Neuronal stem cell (in vitro differentiated cells): ENCODE measurements around the gene ALLC.

ENCODE experiments used
- DNase-seq: peaks from one replicate; pipeline ENCODE4 v3.0.0-alpha.2; 2013; ENCODE audit warnings: low spot score
- H2AFZ ChIP-seq: one replicate; pipeline ENCODE4 v1.6.1; 2013; ENCODE audit warnings: mild to moderate bottlenecking, low read length, inconsistent platforms
- H2AK5ac ChIP-seq: 2 replicates; pipeline ENCODE4 v1.6.1; 2013; ENCODE audit warnings: low read depth, mild to moderate bottlenecking, inconsistent platforms, low read length, moderate library complexity, mixed read lengths
- H2BK120ac ChIP-seq: 2 replicates; pipeline ENCODE4 v1.6.1; 2013; ENCODE audit warnings: low read depth, mild to moderate bottlenecking, inconsistent platforms, low read length, moderate library complexity, mixed read lengths
- H2BK12ac ChIP-seq: one replicate; pipeline ENCODE4 v1.6.1; 2013; ENCODE audit warnings: low read length, inconsistent platforms
- H2BK15ac ChIP-seq: 2 replicates; pipeline ENCODE4 v1.6.1; 2013; ENCODE audit warnings: mild to moderate bottlenecking, low read length, inconsistent platforms, mixed read lengths
- H2BK5ac ChIP-seq: one replicate; pipeline ENCODE4 v1.6.1; 2013; ENCODE audit warnings: inconsistent platforms, mild to moderate bottlenecking, low read length, moderate library complexity
- H3K14ac ChIP-seq: one replicate; pipeline ENCODE4 v1.6.1; 2013; ENCODE audit warnings: low read length, inconsistent platforms
- H3K18ac ChIP-seq: 2 replicates; pipeline ENCODE4 v1.6.1; 2013; ENCODE audit warnings: low read length, inconsistent platforms
- H3K23ac ChIP-seq: 2 replicates; pipeline ENCODE4 v1.6.1; 2013; ENCODE audit warnings: low read depth, mild to moderate bottlenecking, mixed read lengths, low read length, inconsistent platforms; ENCODE audit not compliant: poor library complexity
- H3K27ac ChIP-seq: replicated peaks from 3 replicates; pipeline ENCODE4 v1.5.1; 2013; ENCODE audit warnings: low read length, inconsistent platforms
- H3K27me3 ChIP-seq, 3 experiments: 2 replicates each; pipeline ENCODE4 v1.6.1; 2013; ENCODE audit warnings: low read length in 3 of 3, mild to moderate bottlenecking in 2 of 3, inconsistent platforms in 1 of 3, low read depth in 1 of 3, mixed read lengths in 1 of 3, moderate library complexity in 1 of 3; ENCODE audit not compliant: control insufficient read depth in 3 of 3, insufficient read depth in 3 of 3
- H3K36me3 ChIP-seq, 2 donors: replicated peaks in 1 of 2; 2 replicates each; pipeline ENCODE4 v1.6.1; 2013; ENCODE audit warnings: low read length in 2 of 2; ENCODE audit not compliant: control insufficient read depth in 2 of 2, insufficient read depth in 2 of 2
- H3K4ac ChIP-seq: 2 replicates; pipeline ENCODE4 v1.6.1; 2013; ENCODE audit warnings: inconsistent platforms, mild to moderate bottlenecking, low read length, moderate library complexity
- H3K4me1 ChIP-seq, 2 donors: 1 replicate in 1 of 2; 2 replicates in 1 of 2; pipeline ENCODE4 v1.6.1; 2013; ENCODE audit warnings: low read length in 2 of 2, low read depth in 1 of 2; ENCODE audit not compliant: control insufficient read depth in 2 of 2, insufficient read depth in 1 of 2
- H3K4me2 ChIP-seq: one replicate; pipeline ENCODE4 v1.6.1; 2013; ENCODE audit warnings: mild to moderate bottlenecking, low read length, inconsistent platforms; ENCODE audit not compliant: insufficient read depth, poor library complexity, severe bottlenecking
- H3K4me3 ChIP-seq, 2 donors: 2 replicates each; pipeline ENCODE4 v1.5.1; 2013; ENCODE audit warnings: low read length in 2 of 2, mild to moderate bottlenecking in 2 of 2, inconsistent platforms in 1 of 2, moderate library complexity in 1 of 2
- H3K79me1 ChIP-seq: one replicate; pipeline ENCODE4 v1.6.1; 2013; ENCODE audit warnings: low read depth, mild to moderate bottlenecking, inconsistent platforms, low read length, moderate library complexity
- H3K9ac ChIP-seq: one replicate; pipeline ENCODE4 v1.6.1; 2013; ENCODE audit warnings: mild to moderate bottlenecking, low read depth, low read length, inconsistent platforms; ENCODE audit not compliant: poor library complexity
- H3K9me3 ChIP-seq, 2 donors: replicated peaks in 1 of 2; 2 replicates each; pipeline versions ENCODE3 to v1.6.1; 2013; ENCODE audit warnings: low read length in 2 of 2, mild to moderate bottlenecking in 2 of 2, inconsistent platforms in 1 of 2, low read depth in 1 of 2, mixed read lengths in 1 of 2, moderate library complexity in 1 of 2; ENCODE audit not compliant: control insufficient read depth in 2 of 2, insufficient read depth in 1 of 2
- H4K8ac ChIP-seq: one replicate; pipeline ENCODE4 v1.6.1; 2013; ENCODE audit warnings: low read depth, mild to moderate bottlenecking, inconsistent platforms, low read length, moderate library complexity
- H4K91ac ChIP-seq: one replicate; pipeline ENCODE4 v1.6.1; 2013; ENCODE audit warnings: low read length, low read depth, mild to moderate bottlenecking, inconsistent platforms; ENCODE audit not compliant: poor library complexity
- WGBS, 2 donors: extraction: QIAGEN DNeasy Blood & Tissue Kit; methylation state at CpG; one replicate each; pipeline ENCODE4 v1.1.7; 2013; ENCODE audit warnings: missing lambda C conversion rate in 2 of 2, mixed read lengths in 1 of 2; ENCODE audit not compliant: insufficient read length in 2 of 2, insufficient replicate concordance in 1 of 2; ENCODE audit errors: extremely low coverage in 2 of 2; 5-methylcytosine and 5-hydroxymethylcytosine counted together

The ALLC gene

GRCh38 chr2:3637692-3638455 lies 20.1 kb upstream of the ALLC start:
- Histone ChIP-seq H4K8ac (no peak overlapping the region), H3K18ac (peak overlapping the region; percentile 33), H3K4ac (no peak overlapping the region), H2AK5ac (peak overlapping the region; percentile 10), H2BK120ac (no peak overlapping the region), H3K27ac (no peak overlapping the region), H3K79me1 (peaks cover 1% of the 10 kb centered on the region), H3K14ac (no peak overlapping the region), H3K4me3 (no peak overlapping the region), H3K4me2 (no peak overlapping the region), H3K23ac (peak overlapping the region; percentile 10), H3K27me3 (peaks cover 0 to 16% (median 0%) of the 10 kb centered on the region in 3 experiments), H2BK5ac (no peak overlapping the region), H2AFZ (no peak overlapping the region), H3K4me1 (no peaks in the 10 kb centered on the region), H4K91ac (no peak overlapping the region), H2BK12ac (no peak overlapping the region), H3K9me3 (no peaks in the 10 kb centered on the region), H2BK15ac (no peak overlapping the region), H3K9ac (no peak overlapping the region), H3K36me3 (peaks cover 0 to 2% of the 10 kb centered on the region in 2 donors)
- no peak for DNase-seq
- WGBS, 2 donors = no CpG with 5 or more reads among the region's 30 CpGs

DNA sequence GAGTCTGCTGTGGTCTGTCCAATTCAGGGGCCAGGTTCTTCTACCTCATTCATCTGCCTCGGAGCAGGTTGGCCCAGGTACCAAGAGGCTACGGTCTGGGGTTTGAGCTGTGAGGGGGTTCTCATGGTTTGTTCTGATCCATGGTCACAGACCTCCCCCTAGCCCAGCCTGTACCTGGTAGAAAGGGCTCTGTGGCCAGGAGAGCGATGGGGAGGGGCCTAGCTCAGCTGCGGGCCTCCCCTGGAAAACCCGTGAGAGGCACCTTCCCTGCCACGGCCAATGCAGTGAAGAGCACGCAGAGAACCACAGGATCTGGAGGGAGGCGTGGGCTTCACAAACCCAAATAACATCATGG lies 19.6 kb upstream of the ALLC start:
- DNase-seq = no peak
- H3K18ac ChIP-seq = no peak overlapping the region
- no CpG with 5 or more reads among the region's 8 CpGs for WGBS, 2 donors
- no peak overlapping the region for H3K23ac ChIP-seq
- H2AK5ac ChIP-seq = no peak overlapping the region
- no peak overlapping the region for H3K9ac ChIP-seq
- H4K91ac ChIP-seq = no peak overlapping the region
- no peak overlapping the region for H3K4ac ChIP-seq
- no peaks in the 10 kb centered on the region for H3K4me1 ChIP-seq
- peaks cover 0 to 2% of the 10 kb centered on the region in 2 donors for H3K36me3 ChIP-seq
- no peak overlapping the region for H4K8ac ChIP-seq
- no peak overlapping the region for H3K4me3 ChIP-seq
- H3K79me1 ChIP-seq = peaks cover 1% of the 10 kb centered on the region
- no peak overlapping the region for H3K14ac ChIP-seq
- no peak overlapping the region for H3K27ac ChIP-seq
- H3K9me3 ChIP-seq = no peaks in the 10 kb centered on the region
- no peak overlapping the region for H2BK12ac ChIP-seq
- H3K4me2 ChIP-seq = no peak overlapping the region
- no peak overlapping the region for H2AFZ ChIP-seq
- H2BK5ac ChIP-seq = no peak overlapping the region
- peaks cover 0 to 11% (median 0%) of the 10 kb centered on the region in 3 experiments for H3K27me3 ChIP-seq
- H2BK15ac ChIP-seq = no peak overlapping the region
- H2BK120ac ChIP-seq = no peak overlapping the region

- Histone ChIP-seq H3K4me2 (no peak overlapping the region), H3K4ac (no peak overlapping the region), H2BK12ac (no peak overlapping the region), H3K4me3 (no peak overlapping the region), H4K91ac (no peak overlapping the region), H3K27ac (no peak overlapping the region), H3K79me1 (peaks cover 1% of the 10 kb centered on the region), H3K9me3 (no peaks in the 10 kb centered on the region), H3K9ac (no peak overlapping the region), H3K14ac (no peak overlapping the region), H3K36me3 (peaks cover 0 to 2% of the 10 kb centered on the region in 2 donors), H3K27me3 (peaks cover 0 to 5% (median 0%) of the 10 kb centered on the region in 3 experiments), H3K4me1 (no peaks in the 10 kb centered on the region), H2AK5ac (no peak overlapping the region), H2AFZ (no peak overlapping the region), H2BK120ac (no peak overlapping the region), H3K18ac (no peak overlapping the region), H4K8ac (no peak overlapping the region), H2BK15ac (no peak overlapping the region), H3K23ac (no peak overlapping the region), H2BK5ac (no peak overlapping the region)
- DNase-seq = no peak
- no CpG with 5 or more reads among the region's 10 CpGs for WGBS, 2 donors
Measured at GRCh38 chr2:3639015-3639630, 18.9 kb upstream of the ALLC start.

- Histone ChIP-seq H3K9ac (no peak overlapping the region), H2BK15ac (no peak overlapping the region), H4K8ac (no peak overlapping the region), H2BK12ac (peak overlapping the region; percentile 1), H3K79me1 (peaks cover 1% of the 10 kb centered on the region), H3K36me3 (peaks cover 0 to 2% of the 10 kb centered on the region in 2 donors), H3K9me3 (no peaks in the 10 kb centered on the region), H4K91ac (no peak overlapping the region), H2AFZ (no peak overlapping the region), H3K4me2 (no peak overlapping the region), H2BK5ac (no peak overlapping the region), H3K14ac (no peak overlapping the region), H2BK120ac (no peak overlapping the region), H3K4me1 (no peaks in the 10 kb centered on the region), H2AK5ac (no peak overlapping the region), H3K27me3 (peaks cover 0 to 3% (median 0%) of the 10 kb centered on the region in 3 experiments), H3K4ac (peak overlapping the region; percentile 37), H3K4me3 (no peak overlapping the region), H3K18ac (no peak overlapping the region), H3K27ac (no peak overlapping the region), H3K23ac (no peak overlapping the region)
- no CpG with 5 or more reads among the region's 8 CpGs for WGBS, 2 donors
- no peak for DNase-seq
Measured at GRCh38 chr2:3639653-3640052, 18.3 kb upstream of the ALLC start.
